Cardiac fibroblast (primary cell): ENCODE data around the gene PLA2G2F.

ENCODE experiments used
- DNase-seq, 2 donors: peaks; one replicate each; pipeline versions ENCODE4 v3.0.0 to v3.0.0-alpha.2; 2010; ENCODE audit warnings: low read depth in 2 of 2
- H3K4me3 ChIP-seq, 2 donors: replicated peaks in 1 of 2; 1 replicate in 1 of 2; 2 replicates in 1 of 2; pipeline ENCODE4 v1.5.1; 2011; ENCODE audit warnings: low read depth in 2 of 2, low read length in 2 of 2, mild to moderate bottlenecking in 2 of 2, moderate library complexity in 1 of 2
- TF ChIP-seq, protein P1 (sequence below): IDR thresholded peaks from one replicate; pipeline ENCODE4 v1.5.1; 2011; ENCODE audit warnings: low read depth, mild to moderate bottlenecking, low read length, inconsistent platforms

The PLA2G2F gene

GRCh38 chr1:20154301-20154831, 15.2 kb downstream of the PLA2G2F start:
- DNase-seq = no peak
- no peak overlapping the region for H3K4me3 ChIP-seq
- TF ChIP-seq, protein P1, sequence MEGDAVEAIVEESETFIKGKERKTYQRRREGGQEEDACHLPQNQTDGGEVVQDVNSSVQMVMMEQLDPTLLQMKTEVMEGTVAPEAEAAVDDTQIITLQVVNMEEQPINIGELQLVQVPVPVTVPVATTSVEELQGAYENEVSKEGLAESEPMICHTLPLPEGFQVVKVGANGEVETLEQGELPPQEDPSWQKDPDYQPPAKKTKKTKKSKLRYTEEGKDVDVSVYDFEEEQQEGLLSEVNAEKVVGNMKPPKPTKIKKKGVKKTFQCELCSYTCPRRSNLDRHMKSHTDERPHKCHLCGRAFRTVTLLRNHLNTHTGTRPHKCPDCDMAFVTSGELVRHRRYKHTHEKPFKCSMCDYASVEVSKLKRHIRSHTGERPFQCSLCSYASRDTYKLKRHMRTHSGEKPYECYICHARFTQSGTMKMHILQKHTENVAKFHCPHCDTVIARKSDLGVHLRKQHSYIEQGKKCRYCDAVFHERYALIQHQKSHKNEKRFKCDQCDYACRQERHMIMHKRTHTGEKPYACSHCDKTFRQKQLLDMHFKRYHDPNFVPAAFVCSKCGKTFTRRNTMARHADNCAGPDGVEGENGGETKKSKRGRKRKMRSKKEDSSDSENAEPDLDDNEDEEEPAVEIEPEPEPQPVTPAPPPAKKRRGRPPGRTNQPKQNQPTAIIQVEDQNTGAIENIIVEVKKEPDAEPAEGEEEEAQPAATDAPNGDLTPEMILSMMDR = no peak

DNA sequence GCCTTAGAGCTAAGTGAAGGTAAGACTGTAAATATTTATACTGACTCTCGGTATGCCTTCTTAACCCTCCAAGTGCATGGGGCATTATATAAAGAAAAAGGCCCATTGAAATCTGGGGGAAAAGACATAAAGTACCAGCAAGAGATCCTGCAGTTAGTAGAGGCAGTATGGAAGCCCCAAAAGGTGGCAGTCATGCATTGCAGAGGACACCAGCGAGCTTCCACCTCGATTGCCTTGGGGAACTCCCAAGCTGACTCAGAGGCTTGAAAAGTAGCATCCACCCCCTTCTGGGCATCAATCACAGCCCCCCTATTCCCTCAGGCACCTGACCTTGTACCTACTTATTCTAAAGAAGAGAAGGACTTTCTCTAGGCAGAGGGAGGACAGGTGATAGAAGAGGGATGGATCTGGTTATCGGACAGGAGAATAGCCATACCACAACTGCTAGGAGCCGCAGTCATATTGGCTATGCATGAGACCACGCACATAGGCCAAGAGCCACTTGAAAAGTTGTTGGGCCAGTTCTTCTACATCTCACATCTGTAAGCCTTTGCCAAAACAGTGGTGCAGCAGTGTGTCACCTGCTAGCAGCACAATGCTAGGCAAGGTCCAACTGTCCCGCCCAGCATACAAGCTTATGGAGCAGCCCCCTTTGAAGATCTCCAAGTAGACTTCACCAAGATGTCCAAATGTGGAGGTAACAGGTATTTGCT, 19.4 kb downstream of the PLA2G2F start:
- DNase-seq = no peak
- no peak overlapping the region for H3K4me3 ChIP-seq
- TF ChIP-seq, protein P1 = no peak

- H3K4me3 ChIP-seq = no peak overlapping the region
- TF ChIP-seq, protein P1 = no peak
- peak in 1 of 2 donors; percentile 22 for DNase-seq
Observed at GRCh38 chr1:20160034-20160433, 20.9 kb downstream of the PLA2G2F start.

DNA sequence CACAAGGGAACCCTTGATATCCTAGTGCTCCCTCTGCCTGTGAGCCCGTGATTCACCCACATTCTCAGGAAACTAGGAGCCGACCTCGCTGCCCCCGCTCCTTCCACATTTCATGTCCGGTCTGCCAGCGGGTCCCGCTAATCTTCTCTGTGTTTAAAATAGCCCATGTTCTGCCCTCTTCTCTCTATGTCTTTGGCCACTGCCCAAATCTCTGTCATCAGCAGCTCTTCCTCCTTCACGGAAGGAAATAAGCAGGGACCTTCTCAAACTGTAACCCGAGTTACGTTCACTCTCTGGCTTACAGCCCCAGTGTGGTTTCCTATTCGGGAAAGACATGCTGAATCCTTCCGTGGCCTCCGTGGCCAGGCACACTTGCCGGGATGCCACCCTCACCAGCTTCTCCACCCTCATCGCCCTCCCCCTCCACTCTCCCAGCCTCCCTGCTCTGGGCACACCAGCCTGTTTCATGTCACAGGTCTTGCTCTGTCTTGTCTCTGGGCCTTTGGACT, 25.6 kb downstream of the PLA2G2F start:
- peak; percentile 39 to 68 for DNase-seq
- TF ChIP-seq, protein P1 = peak; percentile 25
- H3K4me3 ChIP-seq = no peak overlapping the region

GRCh38 chr1:20165522-20165951, 26.4 kb downstream of the PLA2G2F start:
- TF ChIP-seq, protein P1 = peak; percentile 20
- peak in 1 of 2 donors; percentile 22 for DNase-seq
- no peak overlapping the region for H3K4me3 ChIP-seq

DNA sequence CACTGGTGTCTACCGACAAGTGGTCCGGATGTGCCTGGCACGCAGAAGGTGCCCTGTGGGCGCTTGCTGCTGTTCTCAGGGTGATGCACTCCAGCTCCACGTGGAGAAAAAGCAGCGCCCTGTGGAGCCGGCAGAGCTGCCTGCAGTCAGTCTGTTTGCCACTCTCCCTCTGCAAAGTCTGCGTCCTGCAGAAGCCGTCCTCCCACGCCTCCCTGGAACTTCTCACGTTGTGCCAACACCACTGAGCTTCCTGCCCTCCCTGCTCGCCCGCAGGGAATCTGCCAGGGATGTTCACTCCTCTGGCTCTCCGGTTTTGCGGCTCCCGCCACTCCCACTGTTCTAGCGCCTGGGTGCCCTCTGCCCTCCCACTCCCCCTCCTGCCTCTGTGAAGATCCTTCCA, 26.9 kb downstream of the PLA2G2F start:
- TF ChIP-seq, protein P1 = no peak
- peak in 1 of 2 donors; percentile 64 for DNase-seq
- H3K4me3 ChIP-seq = no peak overlapping the region
